ENCODE data around the gene TBC1D1. TPM values are rescaled to one million over a fixed set of nuclear protein-coding genes. Genes with fewer than 3 reads are reported as not detected.

The TBC1D1 gene
- total RNA-seq, 4 donors from 2014 or later: 56.4 to 127 (median 94.8) TPM

DNA sequence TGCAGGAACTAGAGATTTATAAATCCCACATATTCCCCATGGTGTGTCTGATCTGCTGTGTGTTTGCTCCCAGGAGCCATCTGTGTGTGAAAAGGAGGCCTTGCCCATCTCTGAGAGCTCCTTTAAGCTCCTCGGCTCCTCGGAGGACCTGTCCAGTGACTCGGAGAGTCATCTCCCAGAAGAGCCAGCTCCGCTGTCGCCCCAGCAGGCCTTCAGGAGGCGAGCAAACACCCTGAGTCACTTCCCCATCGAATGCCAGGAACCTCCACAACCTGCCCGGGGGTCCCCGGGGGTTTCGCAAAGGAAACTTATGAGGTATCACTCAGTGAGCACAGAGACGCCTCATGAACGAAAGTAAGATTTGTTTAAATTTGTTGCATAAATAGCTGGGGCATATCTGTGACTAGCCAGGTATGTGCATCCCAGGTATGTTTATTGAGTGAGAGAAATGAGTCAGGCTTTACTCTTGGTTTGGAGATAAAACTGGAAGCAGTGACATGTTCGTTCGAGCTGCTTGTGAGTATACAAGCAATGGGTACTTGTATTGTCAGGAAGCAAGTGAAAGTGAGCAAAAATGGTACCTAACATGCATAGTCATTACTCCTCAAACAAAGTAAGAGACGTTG lies 158.8 kb downstream of the TBC1D1 start:
- peak; percentile 30 for ATAC-seq (ENCODE audit: low FRiP score)
- TF ChIP-seq, protein P1, sequence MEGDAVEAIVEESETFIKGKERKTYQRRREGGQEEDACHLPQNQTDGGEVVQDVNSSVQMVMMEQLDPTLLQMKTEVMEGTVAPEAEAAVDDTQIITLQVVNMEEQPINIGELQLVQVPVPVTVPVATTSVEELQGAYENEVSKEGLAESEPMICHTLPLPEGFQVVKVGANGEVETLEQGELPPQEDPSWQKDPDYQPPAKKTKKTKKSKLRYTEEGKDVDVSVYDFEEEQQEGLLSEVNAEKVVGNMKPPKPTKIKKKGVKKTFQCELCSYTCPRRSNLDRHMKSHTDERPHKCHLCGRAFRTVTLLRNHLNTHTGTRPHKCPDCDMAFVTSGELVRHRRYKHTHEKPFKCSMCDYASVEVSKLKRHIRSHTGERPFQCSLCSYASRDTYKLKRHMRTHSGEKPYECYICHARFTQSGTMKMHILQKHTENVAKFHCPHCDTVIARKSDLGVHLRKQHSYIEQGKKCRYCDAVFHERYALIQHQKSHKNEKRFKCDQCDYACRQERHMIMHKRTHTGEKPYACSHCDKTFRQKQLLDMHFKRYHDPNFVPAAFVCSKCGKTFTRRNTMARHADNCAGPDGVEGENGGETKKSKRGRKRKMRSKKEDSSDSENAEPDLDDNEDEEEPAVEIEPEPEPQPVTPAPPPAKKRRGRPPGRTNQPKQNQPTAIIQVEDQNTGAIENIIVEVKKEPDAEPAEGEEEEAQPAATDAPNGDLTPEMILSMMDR (IDR thresholded peaks at IDR 0.05): no peak
- no peak for DNase-seq (ENCODE audit: low spot score)

- ATAC-seq (ENCODE audit: low FRiP score) (no peak), DNase-seq (ENCODE audit: low spot score) (no peak)
- TF ChIP-seq, protein P1 (IDR thresholded peaks at IDR 0.05): no peak
Measured at GRCh38 chr4:38050560-38051350, 159.9 kb downstream of the TBC1D1 start.

GRCh38 chr4:38055566-38055965 lies 164.7 kb downstream of the TBC1D1 start:
- no peak for DNase-seq (ENCODE audit: low spot score)
- ATAC-seq (ENCODE audit: low FRiP score): peak; percentile 4
- TF ChIP-seq, protein P1 (IDR thresholded peaks at IDR 0.05): no peak

GRCh38 chr4:38056011-38056685 lies 165.3 kb downstream of the TBC1D1 start:
- DNase-seq (ENCODE audit: low spot score) (no peak), ATAC-seq (ENCODE audit: low FRiP score) (peak; percentile 26)
- TF ChIP-seq, protein P1 (IDR thresholded peaks at IDR 0.05): no peak

- no peak for DNase-seq (ENCODE audit: low spot score)
- TF ChIP-seq, protein P1 (IDR thresholded peaks at IDR 0.05): no peak
- ATAC-seq (ENCODE audit: low FRiP score): no peak
Measured at GRCh38 chr4:38058151-38058550, 167.3 kb downstream of the TBC1D1 start.

GRCh38 chr4:38060829-38061431 lies 170.0 kb downstream of the TBC1D1 start:
- peak; percentile 52 for ATAC-seq (ENCODE audit: low FRiP score)
- TF ChIP-seq, protein P1 (IDR thresholded peaks at IDR 0.05): no peak
- DNase-seq (ENCODE audit: low spot score): no peak
